GM21737 (cell line): ENCODE measurements around the gene DYRK4.
A peak's percentile ranks its signal among the peaks of the same experiment; 100 is the strongest.

ENCODE experiments used
- ATAC-seq: cut with Tn5 transposase; IDR thresholded peaks from one replicate; pipeline ENCODE4 v1.9.1; 2021; ENCODE audit warnings: mild to moderate bottlenecking, moderate library complexity; ENCODE audit not compliant: unreplicated experiment

The DYRK4 gene

DNA sequence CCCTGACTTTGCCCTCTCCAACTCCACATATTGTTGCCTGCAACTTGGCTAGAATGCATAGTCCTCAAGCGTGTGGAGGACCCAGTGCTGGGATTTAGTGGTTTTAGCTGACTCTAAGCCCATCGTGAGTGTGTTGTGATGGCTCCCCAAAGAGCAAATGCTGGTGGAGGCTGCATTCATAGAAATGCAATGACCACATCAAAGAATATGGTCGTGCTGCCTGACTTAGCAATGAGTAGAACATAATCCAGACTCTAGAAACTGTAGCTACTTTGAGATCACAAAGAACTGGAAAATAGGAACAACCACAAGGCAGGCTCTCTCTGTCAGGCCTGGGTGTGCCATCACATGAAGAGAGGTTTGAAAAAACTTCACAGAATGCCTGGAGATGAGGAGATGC is 1.3 kb downstream of the DYRK4 start:
- ATAC-seq, result no peak

- no peak for ATAC-seq
Observed at GRCh38 chr12:4564818-4565217, 2.8 kb downstream of the DYRK4 start.

GRCh38 chr12:4566474-4566873 is 4.5 kb downstream of the DYRK4 start:
- ATAC-seq, result no peak

DNA sequence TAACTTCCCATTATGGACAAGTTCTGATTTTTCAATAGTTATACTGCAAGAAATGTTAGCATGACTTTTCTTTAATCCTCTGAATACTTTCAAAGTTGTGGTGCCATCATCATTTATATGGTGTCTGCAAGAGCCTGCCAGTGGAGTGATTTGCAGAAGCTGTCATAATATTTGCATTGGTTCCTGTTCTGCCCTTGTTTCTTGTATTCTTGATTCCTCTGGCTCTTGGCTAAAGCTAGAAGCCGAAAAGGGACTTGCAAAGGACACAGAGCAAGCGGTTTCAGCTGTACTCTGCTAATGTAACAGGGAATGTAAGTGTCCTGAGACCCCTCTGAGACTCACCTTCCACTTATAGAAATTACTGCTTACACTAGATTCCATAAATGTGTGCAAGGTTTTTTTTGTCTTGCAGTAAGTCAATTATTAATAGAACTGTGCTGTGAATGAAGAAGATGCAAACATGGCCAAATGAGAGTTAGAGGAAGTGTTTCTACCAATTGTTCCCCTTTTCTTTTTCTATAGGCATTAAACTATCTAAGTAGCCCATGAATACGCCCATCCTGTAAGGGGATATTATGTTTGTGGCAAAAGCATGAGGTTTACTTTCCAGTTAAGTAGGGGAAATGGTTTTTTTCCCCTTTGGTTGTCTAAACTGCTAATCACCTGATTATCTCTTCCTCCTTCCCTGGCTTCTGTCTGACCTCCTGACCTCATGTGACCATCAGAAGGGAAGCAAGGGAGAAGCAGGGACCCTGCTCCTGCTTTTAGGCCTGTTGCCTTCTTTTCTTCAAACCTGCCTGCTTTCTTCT is 5.3 kb downstream of the DYRK4 start:
- no peak for ATAC-seq

GRCh38 chr12:4569261-4569660 is 7.3 kb downstream of the DYRK4 start:
- ATAC-seq, result no peak

DNA sequence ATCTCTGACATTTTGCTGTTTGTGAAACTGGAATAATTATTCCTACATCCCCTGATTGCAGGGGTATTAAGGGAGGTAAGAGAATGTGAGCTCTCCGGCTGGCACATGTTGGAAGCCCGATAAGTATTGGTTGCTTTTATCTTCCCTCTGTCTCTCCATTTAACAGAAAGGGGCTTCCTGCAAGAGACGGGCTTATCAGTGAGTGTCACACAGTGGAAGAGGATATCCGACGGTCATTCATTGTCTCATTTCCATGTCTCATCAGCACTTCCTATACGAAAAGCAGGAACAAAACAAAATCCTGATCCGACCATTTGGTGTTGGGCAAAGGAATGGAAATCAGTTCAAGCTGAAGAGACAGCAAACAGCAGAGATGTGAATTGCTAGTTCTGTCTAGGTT is 10.7 kb downstream of the DYRK4 start:
- ATAC-seq, result no peak

DNA sequence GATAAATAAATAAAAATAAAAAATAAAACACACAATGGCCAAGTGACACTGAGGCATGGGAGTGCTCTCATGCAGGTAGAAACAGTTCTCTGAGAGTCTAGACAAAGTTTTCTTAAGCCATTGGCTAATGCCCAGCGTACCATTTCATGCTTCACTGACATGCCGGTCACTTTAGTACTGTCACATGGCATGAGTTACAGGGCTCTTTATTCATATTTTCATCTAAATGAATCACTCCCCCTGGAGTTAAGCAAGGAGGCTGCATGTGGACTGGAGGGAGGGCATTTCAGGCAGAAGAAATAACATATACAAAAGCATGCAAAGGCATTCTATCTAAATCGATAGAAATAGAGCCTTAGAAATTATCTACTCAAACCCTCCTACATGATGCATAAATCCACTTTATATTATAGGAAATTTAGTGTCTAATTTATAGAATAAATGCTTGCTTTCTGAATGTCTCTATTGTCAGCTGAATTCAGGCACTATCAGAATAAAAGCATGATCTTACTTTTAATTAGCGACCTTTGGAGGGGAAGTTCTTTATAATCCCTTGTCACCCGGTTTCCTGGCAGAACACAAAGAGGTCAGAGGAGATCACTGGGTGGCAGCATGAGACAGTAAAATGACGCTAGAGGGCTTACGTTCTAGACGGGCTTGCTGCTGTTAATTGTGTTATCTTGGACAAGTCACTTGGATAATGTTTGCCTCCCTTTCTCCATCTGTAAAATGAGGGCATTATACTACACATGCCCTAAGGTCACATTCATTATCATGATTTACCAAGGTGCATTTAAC is 17.5 kb downstream of the DYRK4 start:
- ATAC-seq, result no peak

DNA sequence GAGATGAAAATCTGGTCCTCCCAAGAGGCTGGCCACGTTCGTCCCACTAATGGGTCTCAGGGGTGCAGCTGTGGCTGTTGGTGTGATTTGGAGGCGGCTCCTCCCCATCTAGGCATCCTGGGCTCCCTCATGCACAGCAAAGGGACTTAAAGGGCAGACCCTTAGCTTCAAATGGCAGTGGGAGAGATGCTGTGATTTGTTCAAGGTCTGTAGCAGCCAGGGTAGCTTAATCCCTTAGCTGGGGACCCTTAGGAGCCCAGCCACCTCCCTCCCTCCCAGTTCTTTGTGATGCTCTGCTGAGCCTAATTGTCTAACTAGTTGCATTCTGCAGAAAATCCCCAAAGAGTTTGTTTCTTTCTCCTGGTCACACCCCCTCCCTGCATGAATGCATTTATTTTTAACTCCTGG is 18.3 kb downstream of the DYRK4 start:
- no peak for ATAC-seq

- no peak for ATAC-seq
Observed at GRCh38 chr12:4584281-4584680, 22.3 kb downstream of the DYRK4 start.

GRCh38 chr12:4584896-4585295 is 22.9 kb downstream of the DYRK4 start:
- no peak for ATAC-seq

- ATAC-seq, result no peak
Observed at GRCh38 chr12:4586500-4586899, 24.5 kb downstream of the DYRK4 start.

DNA sequence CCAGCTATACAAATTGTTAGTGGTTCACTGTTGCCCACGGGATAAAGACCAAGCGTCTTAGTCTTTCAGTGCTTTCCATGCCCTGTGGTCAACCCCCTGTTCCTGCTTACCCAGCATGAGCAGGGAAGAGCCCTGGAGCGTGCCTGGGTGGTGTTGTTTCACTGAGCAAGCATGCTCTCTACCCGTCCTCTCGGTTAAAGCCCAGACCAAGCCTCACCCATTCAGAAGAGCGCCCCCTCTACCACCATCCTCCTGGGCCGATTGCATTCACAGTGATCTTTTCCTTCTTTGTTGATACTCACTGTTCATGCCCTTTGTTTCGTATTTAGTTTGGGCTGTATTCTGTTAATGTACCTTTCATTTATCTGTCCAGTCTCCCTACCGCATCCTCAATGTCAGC is 25.1 kb downstream of the DYRK4 start:
- no peak for ATAC-seq

GRCh38 chr12:4588916-4589315 is 26.9 kb downstream of the DYRK4 start:
- no peak for ATAC-seq

- ATAC-seq, result no peak
Observed at GRCh38 chr12:4589941-4590340, 27.9 kb downstream of the DYRK4 start.

DNA sequence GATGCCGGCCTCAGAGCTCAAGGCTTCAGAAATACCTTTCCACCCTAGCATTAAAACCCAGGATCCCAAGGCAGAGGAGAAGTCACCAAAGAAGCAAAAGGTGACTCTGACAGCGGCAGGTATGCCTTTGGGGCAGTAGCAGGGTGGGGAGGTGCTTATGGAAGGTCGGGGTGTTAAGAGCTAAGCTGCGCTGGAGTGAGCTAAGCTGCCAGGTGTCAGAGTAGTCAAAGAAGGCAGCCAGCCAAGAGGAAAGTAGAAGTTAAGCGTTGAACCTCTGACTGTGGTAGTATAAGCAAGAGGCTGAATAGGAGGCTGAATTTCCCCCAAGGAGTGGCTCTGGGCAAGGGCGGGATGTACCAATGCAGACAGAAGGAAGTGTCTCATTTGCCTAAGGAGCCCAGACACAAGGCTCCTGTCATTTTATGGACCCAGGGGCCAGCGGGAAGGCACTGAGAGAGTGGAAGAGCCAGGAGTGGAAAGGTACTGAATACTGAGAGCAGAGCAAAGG is 29.2 kb downstream of the DYRK4 start:
- ATAC-seq, result no peak

GRCh38 chr12:4595881-4596280 is 33.9 kb downstream of the DYRK4 start:
- no peak for ATAC-seq

DNA sequence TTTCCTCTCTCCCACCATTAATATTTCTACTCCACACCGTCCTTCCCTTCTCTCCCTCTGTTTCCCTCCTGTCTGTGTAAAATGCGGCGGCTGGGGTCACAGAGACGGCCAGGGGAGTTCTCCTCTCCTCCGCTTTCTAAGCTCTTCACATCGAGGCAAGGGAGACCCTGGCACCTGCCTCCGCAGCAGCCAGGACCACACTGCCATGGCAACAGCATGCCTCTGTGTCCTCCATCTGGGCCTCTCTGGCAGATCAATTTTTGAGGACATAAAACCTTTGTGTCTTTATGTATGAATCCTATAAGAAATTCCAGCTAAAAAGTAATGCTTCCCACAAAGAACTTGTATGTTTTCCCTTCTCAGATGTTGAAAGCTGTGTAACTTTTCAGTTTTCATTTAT is 41.4 kb downstream of the DYRK4 start:
- no peak for ATAC-seq

- no peak for ATAC-seq
Observed at GRCh38 chr12:4603946-4604345, 41.9 kb downstream of the DYRK4 start.

DNA sequence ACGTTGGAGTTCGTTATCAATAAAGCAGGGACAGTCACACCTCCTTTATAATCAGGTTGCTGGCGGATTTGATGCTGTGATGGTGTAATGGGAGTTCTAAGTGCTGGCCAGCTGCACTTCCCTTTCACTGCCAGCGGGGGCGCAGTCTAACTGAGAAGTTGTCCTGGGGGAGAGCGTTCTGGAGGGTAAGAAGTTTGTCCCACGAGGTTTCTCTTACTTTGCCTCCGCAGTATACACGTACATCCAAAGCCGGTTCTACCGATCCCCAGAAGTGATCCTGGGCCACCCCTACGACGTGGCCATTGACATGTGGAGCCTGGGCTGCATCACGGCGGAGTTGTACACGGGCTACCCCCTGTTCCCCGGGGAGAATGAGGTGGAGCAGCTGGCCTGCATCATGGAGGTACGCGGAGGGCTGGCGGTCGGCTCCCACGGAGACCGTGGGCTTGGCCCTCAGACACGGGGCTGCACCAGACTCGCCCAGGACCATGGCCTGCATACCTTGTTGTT is 42.7 kb downstream of the DYRK4 start:
- ATAC-seq, result peak; percentile 86

GRCh38 chr12:4607056-4607455 is 45.0 kb downstream of the DYRK4 start:
- ATAC-seq, result no peak

- ATAC-seq, result no peak
Observed at GRCh38 chr12:4609071-4609470, 47.1 kb downstream of the DYRK4 start.

DNA sequence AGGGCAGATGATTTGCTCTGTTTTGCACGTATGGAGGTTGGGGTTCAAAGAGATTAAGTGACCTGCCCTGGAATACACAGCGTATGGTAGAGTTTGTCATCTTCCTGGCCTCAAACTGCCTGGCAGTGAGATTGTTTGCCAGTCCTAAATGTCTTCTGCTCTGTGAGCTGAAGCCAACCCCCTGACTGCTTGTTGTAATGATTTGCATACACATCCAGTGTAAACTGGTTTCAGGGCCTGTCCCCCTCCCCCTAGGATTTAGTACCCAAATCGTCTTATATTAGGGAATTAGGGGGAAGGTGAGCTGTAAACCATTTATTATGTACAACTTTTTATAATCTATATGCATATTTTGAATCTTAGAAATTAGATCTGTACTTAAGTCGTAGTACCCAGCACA is 48.5 kb downstream of the DYRK4 start:
- no peak for ATAC-seq
